ENCODE data around the gene AGFG2. TPM values are rescaled to one million over a fixed set of nuclear protein-coding genes. Genes with fewer than 3 reads are reported as not detected.

Gene AGFG2
- total RNA-seq, 1 experiment from 2014 or later = 15.3 TPM

DNA sequence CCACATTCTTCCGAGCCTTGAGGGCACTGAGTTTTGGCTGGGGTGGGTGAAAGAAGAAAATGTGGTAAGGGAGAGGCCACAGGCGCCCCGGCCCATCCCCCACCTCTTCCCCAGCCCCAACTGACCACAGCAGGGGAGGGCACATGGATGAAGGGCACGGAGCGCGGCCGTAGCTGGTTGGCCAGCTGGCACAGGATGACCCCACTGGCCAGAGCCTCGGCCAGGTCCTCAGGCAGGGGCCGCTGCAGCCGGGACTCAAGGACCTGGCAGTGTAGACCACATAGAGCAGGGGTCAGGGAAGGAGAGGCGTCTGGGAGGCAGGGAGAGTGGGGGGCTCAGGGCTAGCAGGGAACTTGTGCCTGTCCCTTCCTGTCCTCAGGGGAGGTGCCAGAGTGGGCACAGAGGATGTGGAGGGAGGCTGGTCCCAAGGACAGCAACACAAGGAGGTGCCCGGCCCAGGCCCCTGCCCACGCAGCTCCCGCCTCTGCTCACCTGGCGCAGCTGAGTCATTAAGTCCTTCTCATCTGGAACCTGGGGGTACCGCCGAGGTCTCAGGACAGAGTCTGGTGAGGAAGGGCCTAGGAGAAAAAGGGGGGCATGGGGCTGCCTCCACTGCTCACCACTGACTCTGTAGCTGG is 36.9 kb downstream of the AGFG2 start:
- no TSS peak for BruUV-seq (replicated peaks)
- CTCF ChIA-PET = no interaction called here
- peaks cover 21% of the 10 kb centered on the region for H3K36me3 ChIP-seq (ENCODE audit: insufficient read depth, low read length, poor library complexity, severe bottlenecking)
- H3K4me3 ChIP-seq (ENCODE audit: low read depth, low read length, poor library complexity, severe bottlenecking) = no peak overlapping the region
- no peak for DNase-seq (ENCODE audit: low spot score)
- POLR2A ChIA-PET (ENCODE audit: low non-redundant PET) = no interaction called here
- no peaks in the 10 kb centered on the region for H3K4me1 ChIP-seq (ENCODE audit: insufficient read depth, low read length, poor library complexity, severe bottlenecking)
- no peaks in the 10 kb centered on the region for H3K27me3 ChIP-seq (replicated peaks; ENCODE audit: insufficient read depth, low read depth, low read length, poor library complexity)
- H3K27ac ChIP-seq (ENCODE audit: low read depth, low read length, poor library complexity, severe bottlenecking) = no peak overlapping the region
- TF ChIP-seq, protein P1, sequence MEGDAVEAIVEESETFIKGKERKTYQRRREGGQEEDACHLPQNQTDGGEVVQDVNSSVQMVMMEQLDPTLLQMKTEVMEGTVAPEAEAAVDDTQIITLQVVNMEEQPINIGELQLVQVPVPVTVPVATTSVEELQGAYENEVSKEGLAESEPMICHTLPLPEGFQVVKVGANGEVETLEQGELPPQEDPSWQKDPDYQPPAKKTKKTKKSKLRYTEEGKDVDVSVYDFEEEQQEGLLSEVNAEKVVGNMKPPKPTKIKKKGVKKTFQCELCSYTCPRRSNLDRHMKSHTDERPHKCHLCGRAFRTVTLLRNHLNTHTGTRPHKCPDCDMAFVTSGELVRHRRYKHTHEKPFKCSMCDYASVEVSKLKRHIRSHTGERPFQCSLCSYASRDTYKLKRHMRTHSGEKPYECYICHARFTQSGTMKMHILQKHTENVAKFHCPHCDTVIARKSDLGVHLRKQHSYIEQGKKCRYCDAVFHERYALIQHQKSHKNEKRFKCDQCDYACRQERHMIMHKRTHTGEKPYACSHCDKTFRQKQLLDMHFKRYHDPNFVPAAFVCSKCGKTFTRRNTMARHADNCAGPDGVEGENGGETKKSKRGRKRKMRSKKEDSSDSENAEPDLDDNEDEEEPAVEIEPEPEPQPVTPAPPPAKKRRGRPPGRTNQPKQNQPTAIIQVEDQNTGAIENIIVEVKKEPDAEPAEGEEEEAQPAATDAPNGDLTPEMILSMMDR (conservative IDR thresholded peaks at IDR 0.05; ENCODE audit: low read depth, low read length) = no peak
- no peak for TF ChIP-seq EZH2 (IDR thresholded peaks at IDR 0.05; ENCODE audit: borderline replicate concordance, low read depth, low read length, poor library complexity, severe bottlenecking)
- H3K9me3 ChIP-seq (ENCODE audit: low read depth, low read length, poor library complexity, severe bottlenecking) = no peaks in the 10 kb centered on the region
- intact Hi-C loops (cut with micrococcal nuclease; ENCODE audit: unreplicated experiment) = no loop called here

DNA sequence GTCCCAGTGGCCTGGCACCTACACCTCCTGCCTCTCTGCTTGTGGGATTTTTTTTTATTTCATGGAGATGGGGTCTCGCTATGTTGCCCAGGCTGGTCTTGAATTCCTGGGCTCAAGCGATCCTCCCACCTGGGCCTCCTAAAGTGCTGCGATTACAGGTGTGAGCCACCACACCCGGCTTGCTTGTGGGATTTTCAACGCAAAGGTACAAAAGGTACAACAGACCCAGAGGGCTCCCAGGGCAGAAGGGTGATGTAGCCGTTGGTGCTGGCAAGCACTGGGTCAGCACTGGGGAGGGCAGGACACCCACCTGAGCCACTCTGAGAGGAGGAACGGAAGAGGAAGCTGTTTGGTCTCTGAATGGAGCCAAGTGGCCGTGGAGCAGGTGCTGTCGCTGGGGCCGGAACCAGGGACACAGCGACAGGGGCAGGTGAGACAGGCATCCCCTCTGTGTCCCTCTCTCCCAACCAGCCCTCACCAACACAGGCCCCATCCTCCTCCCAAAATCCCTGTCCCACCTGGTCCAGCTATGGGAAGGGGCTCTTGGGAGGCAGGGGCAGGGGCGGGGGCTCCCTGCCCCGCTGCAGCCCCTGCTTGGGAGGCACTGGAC is 37.5 kb downstream of the AGFG2 start:
- no TSS peak for BruUV-seq (replicated peaks)
- CTCF ChIA-PET = interaction anchor here (0.6 kb wide), 1 partner anchor 100 kb away, joined by 3 read pairs; no protein-coding TSS in a partner anchor
- no peak for DNase-seq (ENCODE audit: low spot score)

DNA sequence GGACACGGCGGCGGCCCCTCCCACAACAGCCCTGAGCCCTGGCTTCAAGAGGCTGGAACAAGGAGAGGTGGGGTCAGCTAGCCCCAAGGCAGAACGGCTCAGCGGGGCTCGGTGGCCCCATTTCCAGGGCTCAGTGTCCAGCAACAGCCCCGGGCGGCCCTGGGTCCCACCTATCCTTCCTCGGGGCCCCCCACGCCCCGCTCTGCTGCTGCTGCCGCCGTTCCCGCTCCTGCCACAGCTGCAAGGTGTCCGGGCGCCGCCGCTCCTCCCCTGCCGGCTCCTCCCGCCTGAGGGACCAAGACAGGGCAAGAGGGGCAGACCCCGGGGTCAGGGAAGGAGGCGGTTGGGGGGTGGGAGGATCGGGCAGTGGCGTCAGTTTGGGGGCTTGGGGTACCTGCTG is 38.1 kb downstream of the AGFG2 start:
- H3K27ac ChIP-seq (ENCODE audit: low read depth, low read length, poor library complexity, severe bottlenecking) = no peak overlapping the region
- no peaks in the 10 kb centered on the region for H3K9me3 ChIP-seq (ENCODE audit: low read depth, low read length, poor library complexity, severe bottlenecking)
- peaks cover 33% of the 10 kb centered on the region for H3K36me3 ChIP-seq (ENCODE audit: insufficient read depth, low read length, poor library complexity, severe bottlenecking)
- no peaks in the 10 kb centered on the region for H3K27me3 ChIP-seq (replicated peaks; ENCODE audit: insufficient read depth, low read depth, low read length, poor library complexity)
- TF ChIP-seq, protein P1 (conservative IDR thresholded peaks at IDR 0.05; ENCODE audit: low read depth, low read length) = no peak
- no peak for TF ChIP-seq EZH2 (IDR thresholded peaks at IDR 0.05; ENCODE audit: borderline replicate concordance, low read depth, low read length, poor library complexity, severe bottlenecking)
- no peaks in the 10 kb centered on the region for H3K4me1 ChIP-seq (ENCODE audit: insufficient read depth, low read length, poor library complexity, severe bottlenecking)
- BruUV-seq (replicated peaks) = no TSS peak
- no peak overlapping the region for H3K4me3 ChIP-seq (ENCODE audit: low read depth, low read length, poor library complexity, severe bottlenecking)
- ChIA-PET POLR2A (ENCODE audit: low non-redundant PET) (no interaction called here), CTCF (interaction anchor here (0.6 kb wide), 1 partner anchor 101 kb away, joined by 3 read pairs; no protein-coding TSS in a partner anchor)
- intact Hi-C loops (cut with micrococcal nuclease; ENCODE audit: unreplicated experiment) = no loop called here
- no peak for DNase-seq (ENCODE audit: low spot score)

More for the DNA sequence above, 37.5 kb downstream of the AGFG2 start:
- no peaks in the 10 kb centered on the region for H3K9me3 ChIP-seq (ENCODE audit: low read depth, low read length, poor library complexity, severe bottlenecking)
- H3K4me1 ChIP-seq (ENCODE audit: insufficient read depth, low read length, poor library complexity, severe bottlenecking) = no peaks in the 10 kb centered on the region
- H3K27me3 ChIP-seq (replicated peaks; ENCODE audit: insufficient read depth, low read depth, low read length, poor library complexity) = no peaks in the 10 kb centered on the region
- TF ChIP-seq EZH2 (IDR thresholded peaks at IDR 0.05; ENCODE audit: borderline replicate concordance, low read depth, low read length, poor library complexity, severe bottlenecking) = no peak
- TF ChIP-seq, protein P1 (conservative IDR thresholded peaks at IDR 0.05; ENCODE audit: low read depth, low read length) = no peak
- no peak overlapping the region for H3K4me3 ChIP-seq (ENCODE audit: low read depth, low read length, poor library complexity, severe bottlenecking)
- H3K36me3 ChIP-seq (ENCODE audit: insufficient read depth, low read length, poor library complexity, severe bottlenecking) = peaks cover 27% of the 10 kb centered on the region
- intact Hi-C loops (cut with micrococcal nuclease; ENCODE audit: unreplicated experiment) = no loop called here
- POLR2A ChIA-PET (ENCODE audit: low non-redundant PET) = no interaction called here
- H3K27ac ChIP-seq (ENCODE audit: low read depth, low read length, poor library complexity, severe bottlenecking) = no peak overlapping the region

All from A673 (cell line).